NCI-H1694 (cell line): Measurements from ENCODE around the gene CD1B.
"Not testable (repeated sequence)": the region's sequence is repeated elsewhere in the genome, so short reads cannot be mapped to it uniquely, and the experiment has no call there.

Source experiments
- DNase-seq: peaks from one replicate; lab custom pipeline; 2025; lab: John Stamatoyannopoulos, UW

Gene CD1B

DNA sequence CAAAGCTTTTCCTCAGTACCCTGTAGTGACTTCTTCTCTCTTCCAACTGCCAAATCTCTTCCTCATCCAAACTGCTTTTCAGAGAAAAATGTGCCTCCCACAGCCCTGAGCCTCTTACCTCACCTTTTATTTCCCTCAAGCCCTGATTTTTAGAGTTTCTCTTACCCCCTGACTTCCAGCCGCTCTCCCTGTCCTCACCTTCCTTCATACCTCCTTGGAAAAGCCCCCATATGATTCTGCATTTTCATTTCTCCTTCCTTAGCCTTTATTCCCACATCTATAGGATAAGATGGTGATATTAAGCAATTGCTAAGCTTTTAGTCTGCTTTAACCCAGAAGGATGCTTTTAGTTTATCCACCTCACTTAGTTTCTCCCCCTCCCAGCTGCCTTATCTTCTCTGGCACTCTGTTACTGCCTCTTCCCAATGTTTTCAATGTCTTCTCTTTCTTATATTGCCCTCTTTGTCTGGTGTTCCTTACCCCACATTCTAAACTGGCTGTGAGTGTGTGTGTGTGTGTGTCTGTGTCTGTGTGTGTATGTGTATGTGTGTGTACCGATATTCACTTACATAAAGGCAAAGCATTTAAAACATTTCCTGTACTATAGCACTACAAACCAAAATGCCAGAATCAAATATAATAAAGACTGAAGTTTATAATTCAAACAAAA lies at the start of gene CD1B:
TSS of gene CD1B (minus strand) at position 51 of the 670 bp plus-strand sequence. CDS start 108 bp downstream, outside the sequence.
- no peak for DNase-seq

GRCh38 chr1:158374860-158375259 lies 43.5 kb upstream of the CD1B start:
- DNase-seq, result no peak

- DNase-seq, result not testable (repeated sequence)
Measured at GRCh38 chr1:158374101-158374500, 42.8 kb upstream of the CD1B start.

- no peak for DNase-seq
Measured at GRCh38 chr1:158371188-158371953, 40.0 kb upstream of the CD1B start.

DNA sequence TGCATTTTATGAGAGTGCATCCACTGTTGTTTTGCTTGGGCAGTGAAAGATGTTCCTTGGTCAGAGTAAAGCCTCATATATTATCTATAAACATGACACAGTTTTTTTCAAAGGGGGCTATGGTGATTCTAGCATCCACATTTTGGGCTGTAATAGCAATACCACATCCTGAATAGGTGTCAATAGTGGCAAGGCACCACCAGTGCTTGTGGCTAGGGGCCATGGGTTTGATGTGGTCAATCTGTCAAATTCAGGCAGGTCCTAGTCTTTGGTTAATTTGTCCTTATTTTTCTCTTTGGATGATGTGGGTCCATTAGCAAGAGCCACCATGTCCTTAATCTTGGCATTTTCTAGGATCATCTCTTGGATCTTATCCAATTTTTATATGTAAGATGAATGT lies 35.5 kb upstream of the CD1B start:
- DNase-seq, result no peak

- no peak for DNase-seq
Measured at GRCh38 chr1:158362941-158363340, 31.6 kb upstream of the CD1B start.

DNA sequence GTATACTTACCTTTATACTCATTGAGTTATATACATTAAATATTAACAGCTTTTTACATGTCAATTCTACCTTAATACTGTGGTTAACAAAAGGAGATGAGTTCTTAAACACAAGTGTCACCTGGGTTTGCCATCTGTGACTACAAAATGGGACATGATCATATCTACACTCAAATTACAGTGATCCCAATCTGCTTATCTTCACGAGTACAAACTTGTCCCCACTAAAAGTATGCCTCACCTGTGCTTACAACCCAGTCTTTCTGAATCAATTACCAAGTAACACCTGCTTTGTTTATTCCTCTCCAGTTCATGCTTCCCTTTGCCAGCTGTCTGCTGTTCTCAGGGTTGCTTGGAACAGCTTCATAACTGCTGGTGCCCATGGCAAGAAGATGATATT lies 31.2 kb upstream of the CD1B start:
- DNase-seq, result no peak

DNA sequence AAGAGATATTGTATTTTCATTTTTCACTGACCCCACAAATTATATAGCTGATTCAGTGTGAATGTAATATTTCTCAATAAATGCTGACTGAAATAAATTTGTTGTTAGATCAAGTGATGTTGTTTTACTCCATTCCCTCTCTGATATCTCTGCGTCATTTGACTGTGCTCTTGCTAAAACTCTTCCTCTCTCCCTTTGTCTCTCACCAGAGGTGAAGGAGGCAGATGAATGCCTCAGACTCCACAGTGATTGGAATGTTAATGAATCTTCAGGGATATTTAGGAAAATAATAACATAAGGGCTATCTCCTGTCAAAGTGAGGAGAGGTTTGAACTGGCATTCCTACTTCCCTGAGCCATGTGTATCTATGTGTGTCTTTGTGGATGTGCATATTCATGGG lies 26.1 kb upstream of the CD1B start:
- no peak for DNase-seq

DNA sequence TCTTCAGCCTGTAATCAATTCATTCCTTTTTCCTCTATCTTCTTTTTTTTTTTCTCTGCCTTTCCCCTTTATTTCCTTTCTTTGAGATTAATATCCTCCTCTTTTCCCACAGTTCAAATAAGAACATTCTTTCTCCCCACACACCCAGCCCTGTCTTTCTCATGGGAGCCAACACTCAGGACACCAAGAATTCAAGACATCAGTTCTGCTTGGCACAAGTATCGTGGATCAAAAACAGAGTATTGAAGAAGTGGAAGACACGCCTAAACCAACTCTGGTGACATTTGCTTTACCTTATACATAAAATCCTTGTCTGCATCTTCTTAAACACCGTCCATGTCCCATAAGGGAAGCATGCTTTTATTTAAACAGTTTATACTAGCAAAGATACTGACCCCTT lies 25.3 kb upstream of the CD1B start:
- DNase-seq, result no peak

- no peak for DNase-seq
Measured at GRCh38 chr1:158355773-158356285, 24.5 kb upstream of the CD1B start.

GRCh38 chr1:158354255-158354654 lies 22.9 kb upstream of the CD1B start:
- no peak for DNase-seq

DNA sequence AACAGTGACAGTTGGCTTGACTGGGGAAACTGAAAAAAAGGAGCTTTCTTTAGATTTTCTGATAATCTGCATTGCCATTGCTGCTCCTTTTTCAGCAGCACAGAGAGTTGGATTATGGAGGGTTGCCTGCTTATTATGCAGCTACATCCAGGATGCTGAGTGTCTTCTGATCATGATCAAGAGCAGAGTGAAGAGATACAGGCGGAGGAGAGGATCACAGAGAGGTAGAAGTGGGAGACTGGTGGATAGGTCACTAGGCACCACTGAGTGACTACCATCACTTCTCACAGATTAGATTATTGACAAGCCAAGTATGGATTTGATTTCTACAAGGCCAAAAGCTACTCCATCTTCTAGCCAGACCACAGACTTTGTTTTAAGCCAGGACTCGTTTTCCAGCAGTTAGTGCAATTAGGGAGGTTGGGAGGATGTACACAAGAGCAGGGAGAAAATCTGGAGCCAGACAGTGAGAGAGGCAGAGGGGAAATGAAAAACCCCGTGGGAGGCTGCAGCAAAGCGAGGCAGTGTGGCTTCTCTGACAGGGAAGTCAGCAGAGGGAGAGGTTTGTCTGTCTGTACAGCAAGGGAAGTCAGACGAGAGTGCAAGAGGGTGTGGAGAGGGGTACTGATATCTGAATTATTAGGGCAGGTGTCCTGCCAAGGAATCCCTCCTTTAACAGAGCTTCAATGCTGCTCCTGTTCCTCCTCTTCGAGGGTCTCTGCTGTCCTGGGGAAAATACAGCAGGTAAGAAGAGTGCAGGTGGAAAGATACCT lies 22.2 kb upstream of the CD1B start, which contains the start of gene CD1E:
TSS of gene CD1E (plus strand) at position 592 of the 773 bp plus-strand sequence. CDS start at position 687, 95 bp downstream.
- no peak for DNase-seq

- DNase-seq, result not testable (repeated sequence)
Measured at GRCh38 chr1:158348946-158349345, 17.6 kb upstream of the CD1B start.

DNA sequence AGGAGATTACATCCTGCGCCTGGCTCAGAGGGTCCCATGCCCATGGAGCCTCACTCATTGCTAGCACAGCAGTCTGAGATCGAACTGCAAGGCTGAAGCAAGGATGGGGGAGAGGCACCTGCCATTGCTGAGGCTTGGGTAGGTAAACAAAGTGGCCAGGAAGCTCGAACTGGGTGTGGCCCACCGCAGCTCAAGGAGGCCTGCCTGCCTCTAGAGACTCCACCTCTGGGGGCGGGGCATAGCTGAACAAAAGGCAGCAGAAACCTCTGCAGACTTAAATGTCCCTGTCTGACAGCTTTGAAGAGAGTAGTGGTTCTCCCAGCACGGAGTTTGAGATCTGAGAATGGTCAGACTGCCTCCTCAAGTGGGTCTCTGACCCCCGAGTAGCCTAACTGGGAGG lies 5.1 kb upstream of the CD1B start:
- not testable (repeated sequence) for DNase-seq

- no peak for DNase-seq
Measured at GRCh38 chr1:158335213-158335532, 3.8 kb upstream of the CD1B start.

DNA sequence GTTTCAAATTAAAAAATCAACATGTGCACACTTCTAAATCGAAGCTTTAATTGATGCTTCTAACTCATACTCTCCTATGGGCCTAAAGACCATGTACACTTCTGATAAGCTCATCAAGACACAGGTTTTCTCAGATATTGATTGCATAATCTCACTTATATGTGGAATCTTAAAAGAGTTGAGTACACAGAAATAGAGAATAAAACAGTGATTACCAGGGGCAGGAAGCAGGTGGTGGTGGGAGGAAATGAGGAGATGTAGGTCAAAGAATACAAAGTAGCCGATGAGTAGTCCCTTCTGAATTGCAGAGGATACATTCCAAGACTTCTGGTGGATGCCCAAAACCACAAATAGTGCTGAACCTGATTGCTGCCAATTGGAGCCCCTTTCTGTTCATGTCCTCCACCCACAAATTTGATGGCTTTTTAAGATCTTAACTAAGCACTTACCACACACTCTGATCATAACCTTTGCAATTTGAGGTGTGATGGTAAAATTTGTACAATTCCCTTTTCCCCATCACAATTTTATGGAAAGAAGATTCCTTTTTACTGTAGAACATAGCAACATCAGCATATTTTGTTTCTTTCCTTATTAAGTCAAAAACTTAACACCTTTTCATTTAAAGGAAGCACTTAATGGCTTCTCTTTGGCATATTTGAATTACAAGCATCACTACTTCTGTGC lies 3.3 kb upstream of the CD1B start:
- DNase-seq, result no peak

- no peak for DNase-seq
Measured at GRCh38 chr1:158333405-158334155, 2.2 kb upstream of the CD1B start.

DNA sequence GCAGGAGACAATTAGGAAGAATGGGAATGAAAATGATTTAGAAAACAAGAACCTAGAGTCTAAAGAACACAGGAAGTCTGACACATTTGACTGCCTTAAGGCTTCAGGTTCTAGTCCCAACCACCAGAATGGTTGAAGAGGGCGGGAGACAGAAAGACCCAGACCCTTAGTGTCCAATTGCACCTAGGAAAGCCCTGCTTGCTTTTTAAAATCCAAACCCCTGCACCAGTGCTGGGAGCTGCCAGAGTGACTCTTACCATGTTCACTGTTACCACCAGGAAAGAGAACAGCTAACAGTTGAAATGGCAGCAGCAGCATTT lies 265 bp downstream of the CD1B start:
- DNase-seq, result no peak

- no peak for DNase-seq
Measured at GRCh38 chr1:158330391-158331105, 783 bp downstream of the CD1B start.

GRCh38 chr1:158329733-158330132 lies 1.6 kb downstream of the CD1B start:
- no peak for DNase-seq

GRCh38 chr1:158329300-158329699 lies 2.0 kb downstream of the CD1B start:
- DNase-seq, result no peak
